ENCODE measurements around the gene JARID2. TPM values are rescaled to one million over a fixed set of nuclear protein-coding genes. Genes with fewer than 3 reads are reported as not detected.

JARID2 gene
- 1 to 10 TPM; 2.4 to 6.7 (median 3.7) TPM for total RNA-seq
- 1 to 10 TPM; 2.8 to 4.1 TPM for polyA plus RNA-seq

DNA sequence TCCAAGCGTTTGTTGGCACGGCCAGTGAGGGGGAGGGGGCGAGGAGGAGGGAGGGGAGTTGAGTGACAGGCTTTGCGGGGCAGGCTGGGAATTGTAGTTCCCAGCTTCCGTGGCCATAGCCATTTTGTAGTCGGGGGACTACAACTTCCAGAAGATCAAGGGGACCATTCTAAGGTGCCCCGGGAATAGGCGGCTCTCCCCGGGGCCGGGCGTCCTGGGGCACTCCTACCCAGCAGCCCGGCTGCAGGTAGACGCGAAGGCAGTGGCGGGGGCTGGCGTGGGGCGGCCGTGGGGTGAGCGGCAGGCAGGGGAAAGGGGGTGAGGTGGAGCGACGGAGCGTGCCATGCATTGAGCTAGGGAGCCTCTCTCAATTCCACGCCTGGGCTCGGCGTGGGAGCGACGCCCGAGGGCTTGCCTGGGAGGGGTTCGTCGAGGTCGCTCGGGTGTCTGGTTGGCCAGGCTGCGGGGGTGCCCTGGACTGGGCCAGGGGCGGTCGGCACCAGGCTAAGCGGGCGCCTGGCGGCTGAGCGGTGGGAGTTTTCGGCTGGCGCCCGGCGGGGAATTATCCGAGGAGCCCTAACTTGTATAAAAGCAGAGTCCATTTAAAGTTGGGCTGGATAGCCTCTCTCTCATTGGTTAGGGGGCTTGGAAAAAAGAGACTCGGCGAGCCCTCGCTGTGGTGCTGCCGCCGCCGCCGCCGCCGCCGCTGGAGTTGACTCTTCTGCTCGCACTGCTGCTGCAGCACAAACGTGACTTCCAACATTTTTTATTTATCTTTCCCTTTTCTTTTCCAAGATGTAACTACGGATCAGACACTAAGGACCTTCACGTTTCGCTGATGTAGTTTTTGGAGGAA, at the start of gene JARID2:
TSS of gene JARID2 (plus strand) at position 709 of the 856 bp plus-strand sequence. CDS start 471 bp downstream, outside the sequence.
- Histone ChIP-seq H3K36me3 (no peaks in the 10 kb centered on the region), H3K4me1 (no peaks in the 10 kb centered on the region), H3K9me3 (no peaks in the 10 kb centered on the region), H3K27me3 (no peaks in the 10 kb centered on the region), H3K4me3 (peak within 1 kb of the TSS; percentile 71 to 88 (median 78)), H3K27ac (peak within 1 kb of the TSS; percentile 80 to 97 (median 92))
- intact Hi-C loops (cut with DNase I): no loop called here
- DNase-seq (peak; percentile 96 to 100 (median 99)), FAIRE-seq (peak; percentile 45), ATAC-seq (peak; percentile 79 to 88 (median 86))
- TF ChIP-seq, protein P1, sequence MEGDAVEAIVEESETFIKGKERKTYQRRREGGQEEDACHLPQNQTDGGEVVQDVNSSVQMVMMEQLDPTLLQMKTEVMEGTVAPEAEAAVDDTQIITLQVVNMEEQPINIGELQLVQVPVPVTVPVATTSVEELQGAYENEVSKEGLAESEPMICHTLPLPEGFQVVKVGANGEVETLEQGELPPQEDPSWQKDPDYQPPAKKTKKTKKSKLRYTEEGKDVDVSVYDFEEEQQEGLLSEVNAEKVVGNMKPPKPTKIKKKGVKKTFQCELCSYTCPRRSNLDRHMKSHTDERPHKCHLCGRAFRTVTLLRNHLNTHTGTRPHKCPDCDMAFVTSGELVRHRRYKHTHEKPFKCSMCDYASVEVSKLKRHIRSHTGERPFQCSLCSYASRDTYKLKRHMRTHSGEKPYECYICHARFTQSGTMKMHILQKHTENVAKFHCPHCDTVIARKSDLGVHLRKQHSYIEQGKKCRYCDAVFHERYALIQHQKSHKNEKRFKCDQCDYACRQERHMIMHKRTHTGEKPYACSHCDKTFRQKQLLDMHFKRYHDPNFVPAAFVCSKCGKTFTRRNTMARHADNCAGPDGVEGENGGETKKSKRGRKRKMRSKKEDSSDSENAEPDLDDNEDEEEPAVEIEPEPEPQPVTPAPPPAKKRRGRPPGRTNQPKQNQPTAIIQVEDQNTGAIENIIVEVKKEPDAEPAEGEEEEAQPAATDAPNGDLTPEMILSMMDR (IDR thresholded peaks at IDR 0.05): no peak
- WGBS, 2 donors: 0 to 1% methylated on average over 58 to 59 of the region's 59 CpGs

DNA sequence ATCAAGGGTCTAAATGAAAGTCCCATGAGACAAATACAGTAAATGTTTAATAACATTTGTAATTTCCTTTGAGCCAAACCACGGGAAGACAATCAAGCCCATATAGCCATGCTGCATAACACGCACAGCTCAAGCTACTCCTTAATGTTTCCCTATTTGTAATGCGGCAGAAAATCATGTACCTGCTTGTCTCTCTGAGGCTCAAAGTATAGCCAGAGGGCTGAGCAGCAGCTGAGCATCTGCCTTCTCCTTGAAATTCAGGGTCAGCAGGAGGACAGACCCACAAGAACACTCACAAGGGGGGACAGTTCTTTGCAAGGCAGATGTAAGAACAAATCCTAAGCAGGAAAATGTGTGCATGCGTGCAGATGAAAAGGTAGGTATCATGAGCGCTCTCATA, 45.8 kb upstream of the JARID2 start:
- H3K36me3 ChIP-seq: no peaks in the 10 kb centered on the region
- FAIRE-seq (no peak), ATAC-seq (no peak), DNase-seq (no peak)
- H3K4me3 ChIP-seq: no peak overlapping the region
- no peaks in the 10 kb centered on the region for H3K27me3 ChIP-seq
- WGBS, 2 donors: 80 to 86% methylated on average over 5 of the region's 5 CpGs
- TF ChIP-seq, protein P1 (IDR thresholded peaks at IDR 0.05): no peak
- H3K4me1 ChIP-seq: no peaks in the 10 kb centered on the region
- no peaks in the 10 kb centered on the region for H3K9me3 ChIP-seq
- H3K27ac ChIP-seq: no peak overlapping the region
- intact Hi-C loops (cut with DNase I): no loop called here

DNA sequence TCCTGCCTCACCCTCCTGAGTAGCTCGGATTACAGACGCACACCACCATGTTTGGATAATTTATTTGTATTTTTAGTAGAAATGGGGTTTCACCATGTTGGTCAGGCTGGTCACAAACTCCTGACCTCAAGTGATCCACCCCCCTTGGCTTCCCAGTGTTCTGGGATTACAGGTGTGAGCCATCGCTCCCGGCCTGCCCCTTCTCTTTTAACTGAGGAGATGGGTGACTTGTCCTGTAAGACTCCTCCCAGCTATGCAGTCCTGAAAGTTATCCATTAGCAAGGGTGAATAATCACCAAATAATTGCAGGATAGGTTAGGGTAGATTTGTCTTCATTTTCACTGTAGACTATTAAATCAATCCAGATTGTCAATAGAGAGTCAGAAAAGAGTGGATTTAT, 40.5 kb upstream of the JARID2 start:
- intact Hi-C loops (cut with DNase I): no loop called here
- no peaks in the 10 kb centered on the region for H3K36me3 ChIP-seq
- H3K4me3 ChIP-seq: no peak overlapping the region
- ATAC-seq (no peak), FAIRE-seq (no peak), DNase-seq (no peak)
- H3K27ac ChIP-seq: no peak overlapping the region
- WGBS, 2 donors: 85 to 93% methylated on average over 4 of the region's 4 CpGs
- TF ChIP-seq, protein P1 (IDR thresholded peaks at IDR 0.05): no peak
- H3K27me3 ChIP-seq: no peaks in the 10 kb centered on the region
- H3K4me1 ChIP-seq: no peaks in the 10 kb centered on the region
- H3K9me3 ChIP-seq: no peaks in the 10 kb centered on the region

DNA sequence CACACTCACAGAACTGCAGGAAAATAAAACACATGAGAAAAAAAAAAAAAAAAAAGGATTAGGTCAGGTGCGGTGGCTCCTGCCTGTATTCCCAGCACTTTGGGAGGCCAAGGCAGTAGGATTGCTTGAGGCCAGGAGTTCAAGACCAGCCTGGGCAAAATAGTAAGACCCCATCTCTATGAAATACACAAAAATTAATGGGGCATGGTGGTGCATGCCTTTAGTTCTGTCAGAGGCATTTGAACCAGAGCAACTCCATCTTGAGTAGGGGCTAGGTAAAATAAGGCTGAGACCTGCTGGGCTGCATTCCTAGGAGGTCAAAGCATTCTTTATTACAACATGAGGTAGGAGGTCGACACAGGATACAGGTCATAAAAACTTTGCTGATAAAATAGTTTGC, 39.0 kb upstream of the JARID2 start:
- Histone ChIP-seq H3K9me3 (no peaks in the 10 kb centered on the region), H3K27me3 (no peaks in the 10 kb centered on the region), H3K36me3 (no peaks in the 10 kb centered on the region), H3K4me3 (no peak overlapping the region), H3K27ac (no peak overlapping the region), H3K4me1 (no peaks in the 10 kb centered on the region)
- intact Hi-C loops (cut with DNase I): no loop called here
- FAIRE-seq (no peak), DNase-seq (no peak), ATAC-seq (no peak)
- WGBS, 2 donors: 63 to 64% methylated on average over 2 of the region's 2 CpGs
- TF ChIP-seq, protein P1 (IDR thresholded peaks at IDR 0.05): no peak

DNA sequence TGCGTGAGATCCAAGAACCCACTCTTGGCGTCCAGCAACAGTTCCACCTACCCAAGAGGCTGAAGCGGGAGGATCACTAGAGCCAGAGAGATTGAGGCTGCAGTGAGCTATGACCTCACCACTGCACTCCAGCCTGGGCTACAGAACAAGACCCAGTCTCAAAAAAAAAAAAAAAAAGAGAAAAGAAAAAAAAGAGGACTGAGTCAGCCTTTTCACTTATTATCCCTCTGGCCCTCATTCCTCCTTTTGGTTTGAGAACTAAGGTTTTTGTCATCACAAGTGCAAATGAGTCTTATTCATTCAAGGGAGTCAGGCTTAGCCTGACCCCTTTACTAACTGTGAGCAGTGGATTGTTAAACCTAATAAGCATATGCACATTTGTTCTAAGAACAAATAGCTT, 37.9 kb upstream of the JARID2 start:
- Histone ChIP-seq H3K27ac (no peak overlapping the region), H3K9me3 (no peaks in the 10 kb centered on the region), H3K36me3 (no peaks in the 10 kb centered on the region), H3K4me3 (no peak overlapping the region), H3K4me1 (no peaks in the 10 kb centered on the region), H3K27me3 (no peaks in the 10 kb centered on the region)
- 84 to 88% methylated on average over 3 of the region's 3 CpGs for WGBS, 2 donors
- FAIRE-seq (no peak), ATAC-seq (no peak), DNase-seq (no peak)
- TF ChIP-seq, protein P1 (IDR thresholded peaks at IDR 0.05): no peak
- intact Hi-C loops (cut with DNase I): no loop called here

All from pancreas (tissue), 10 donors.